ENCODE results near the gene REPS2.

Gene REPS2

GRCh38 chrX:16994736-16995135 is 48.3 kb downstream of the REPS2 start:
- TF ChIP-seq CTCF (IDR thresholded peaks at IDR 0.05; ENCODE audit: low read depth, low read length, missing control alignments) = no peak
- H3K4me3 ChIP-seq (ENCODE audit: low read depth, low read length) = no peak overlapping the region
- DNase-seq (ENCODE audit: low read depth) = no peak

- DNase-seq (ENCODE audit: low read depth) = no peak
- no peak overlapping the region for H3K4me3 ChIP-seq (ENCODE audit: low read depth, low read length)
- no peak for TF ChIP-seq CTCF (IDR thresholded peaks at IDR 0.05; ENCODE audit: low read depth, low read length, missing control alignments)
Observed at GRCh38 chrX:16997313-16997712, 50.9 kb downstream of the REPS2 start.

- no peak overlapping the region for H3K4me3 ChIP-seq (ENCODE audit: low read depth, low read length)
- no peak for TF ChIP-seq CTCF (IDR thresholded peaks at IDR 0.05; ENCODE audit: low read depth, low read length, missing control alignments)
- no peak for DNase-seq (ENCODE audit: low read depth)
Observed at GRCh38 chrX:16999275-16999674, 52.8 kb downstream of the REPS2 start.

- no peak overlapping the region for H3K4me3 ChIP-seq (ENCODE audit: low read depth, low read length)
- no peak for DNase-seq (ENCODE audit: low read depth)
- TF ChIP-seq CTCF (IDR thresholded peaks at IDR 0.05; ENCODE audit: low read depth, low read length, missing control alignments) = no peak
Observed at GRCh38 chrX:17000751-17001150, 54.3 kb downstream of the REPS2 start.

GRCh38 chrX:17005712-17006368 is 59.4 kb downstream of the REPS2 start:
- no peak overlapping the region for H3K4me3 ChIP-seq (ENCODE audit: low read depth, low read length)
- DNase-seq (ENCODE audit: low read depth) = no peak
- TF ChIP-seq CTCF (IDR thresholded peaks at IDR 0.05; ENCODE audit: low read depth, low read length, missing control alignments) = no peak

GRCh38 chrX:17007134-17007768 is 60.8 kb downstream of the REPS2 start:
- peak; percentile 49 for TF ChIP-seq CTCF (IDR thresholded peaks at IDR 0.05; ENCODE audit: low read depth, low read length, missing control alignments)
- no peak for DNase-seq (ENCODE audit: low read depth)
- H3K4me3 ChIP-seq (ENCODE audit: low read depth, low read length) = no peak overlapping the region

Data from GM12864 (cell line).